T47D (cell line): ENCODE measurements around the gene SHROOM4.
A peak's percentile ranks its signal among the peaks of the same experiment; 100 is the strongest.

Experiments
- DNase-seq, 2 experiments: peaks; one replicate each; pipeline versions ENCODE4 v3.0.0 to v3.0.0-alpha.2; 2011 to 2012; ENCODE audit warnings: low read depth in 1 of 2, low spot score in 1 of 2
- JUND ChIP-seq: IDR thresholded peaks from 2 replicates; pipeline ENCODE4 v1.6.1; 2012; ENCODE audit warnings: low read depth
- in situ Hi-C: cut with HindIII; loops from 2 replicates; pipeline ENCODE4 v1.10.0; 2016; ENCODE audit warnings: low sequenced_read_pairs, low pct_unique_long_range_greater_than_20kb

Gene SHROOM4

GRCh38 chrX:50719614-50720013 lies 94.4 kb downstream of the SHROOM4 start:
- in situ Hi-C loops, result no loop called here
- no peak for TF ChIP-seq JUND
- no peak for DNase-seq

- peak in 1 of 2 experiments; percentile 5 for DNase-seq
- in situ Hi-C loops, result no loop called here
- no peak for TF ChIP-seq JUND
These were observed 95.2 kb downstream of the SHROOM4 start for GRCh38 chrX:50718776-50719175.

- no peak for TF ChIP-seq JUND
- in situ Hi-C loops, result no loop called here
- no peak for DNase-seq
These were observed 97.3 kb downstream of the SHROOM4 start for GRCh38 chrX:50716706-50717105.

- TF ChIP-seq JUND, result no peak
- no peak for DNase-seq
- in situ Hi-C loops, result no loop called here
These were observed 101.2 kb downstream of the SHROOM4 start for GRCh38 chrX:50712777-50713176.

GRCh38 chrX:50711907-50712306 lies 102.1 kb downstream of the SHROOM4 start:
- TF ChIP-seq JUND, result no peak
- in situ Hi-C loops, result no loop called here
- DNase-seq, result no peak

GRCh38 chrX:50707955-50708699 lies 105.9 kb downstream of the SHROOM4 start:
- in situ Hi-C loops, result no loop called here

GRCh38 chrX:50707405-50707804 lies 106.6 kb downstream of the SHROOM4 start:
- no peak for DNase-seq
- in situ Hi-C loops, result no loop called here
- TF ChIP-seq JUND, result no peak

More at GRCh38 chrX:50707955-50708699, 105.9 kb downstream of the SHROOM4 start:
- no peak for TF ChIP-seq JUND
- no peak for DNase-seq

- in situ Hi-C loops, result no loop called here
- no peak for TF ChIP-seq JUND
- no peak for DNase-seq
These were observed 109.0 kb downstream of the SHROOM4 start for GRCh38 chrX:50705042-50705441.

- no peak for TF ChIP-seq JUND
- in situ Hi-C loops, result no loop called here
- DNase-seq, result no peak
These were observed 109.6 kb downstream of the SHROOM4 start for GRCh38 chrX:50704360-50704759.

- in situ Hi-C loops, result no loop called here
- TF ChIP-seq JUND, result no peak
- DNase-seq, result no peak
These were observed 113.1 kb downstream of the SHROOM4 start for GRCh38 chrX:50700921-50701320.

GRCh38 chrX:50698944-50699343 lies 115.0 kb downstream of the SHROOM4 start:
- in situ Hi-C loops, result no loop called here
- no peak for DNase-seq

GRCh38 chrX:50697691-50698090 lies 116.3 kb downstream of the SHROOM4 start:
- in situ Hi-C loops, result no loop called here
- peak; percentile 2 to 23 for DNase-seq
- TF ChIP-seq JUND, result no peak

More at GRCh38 chrX:50698944-50699343, 115.0 kb downstream of the SHROOM4 start:
- no peak for TF ChIP-seq JUND

GRCh38 chrX:50691820-50692219 lies 122.2 kb downstream of the SHROOM4 start:
- in situ Hi-C loops, result no loop called here
- TF ChIP-seq JUND, result no peak
- peak; percentile 12 to 70 for DNase-seq

- in situ Hi-C loops, result no loop called here
- DNase-seq, result no peak
- TF ChIP-seq JUND, result no peak
These were observed 129.1 kb downstream of the SHROOM4 start for GRCh38 chrX:50684871-50685270.
